GM12873 (cell line): ENCODE data around the gene ANKRD33B.
A peak's percentile ranks its signal among the peaks of the same experiment; 100 is the strongest.

Experiments used
- CTCF ChIP-seq: IDR thresholded peaks from 2 replicates; pipeline ENCODE4 v1.5.1; 2012; ENCODE audit warnings: low read depth, mild to moderate bottlenecking, moderate library complexity, low read length, control low read depth; ENCODE audit not compliant: insufficient read depth; ENCODE audit errors: missing control alignments

Gene ANKRD33B

DNA sequence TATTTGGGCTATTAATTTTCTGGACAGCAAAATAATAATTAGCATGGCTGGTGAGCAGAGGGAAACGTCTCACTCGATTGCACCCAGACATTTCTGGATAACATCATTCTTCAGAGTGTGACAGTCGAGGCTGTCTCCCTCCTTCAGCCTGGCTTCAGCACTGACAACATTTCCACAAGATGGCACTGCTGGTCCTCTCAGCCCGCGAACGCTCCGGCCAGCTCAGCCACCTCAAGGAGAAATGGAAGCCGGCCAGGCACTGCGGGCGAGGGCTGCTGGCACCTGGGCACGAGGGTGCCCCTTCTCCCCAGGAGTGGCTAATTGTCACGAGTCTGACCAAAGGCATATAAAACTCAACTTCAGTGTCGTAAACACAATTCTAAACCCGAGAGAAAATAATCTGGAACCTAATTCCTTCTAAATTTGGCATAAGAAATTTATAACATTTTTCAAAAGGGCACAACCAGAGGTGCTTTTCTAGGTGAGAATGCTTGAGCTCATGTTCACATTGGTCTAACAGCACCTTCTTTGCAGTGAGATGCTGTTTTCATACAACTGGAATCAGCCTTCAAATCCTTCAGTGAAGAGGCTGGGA is 131.3 kb downstream of the ANKRD33B start:
- peak; percentile 76 for TF ChIP-seq CTCF

- no peak for TF ChIP-seq CTCF
Observed at GRCh38 chr5:10695759-10696543, 132.1 kb downstream of the ANKRD33B start.

GRCh38 chr5:10699281-10699874 is 135.5 kb downstream of the ANKRD33B start:
- TF ChIP-seq CTCF: no peak

DNA sequence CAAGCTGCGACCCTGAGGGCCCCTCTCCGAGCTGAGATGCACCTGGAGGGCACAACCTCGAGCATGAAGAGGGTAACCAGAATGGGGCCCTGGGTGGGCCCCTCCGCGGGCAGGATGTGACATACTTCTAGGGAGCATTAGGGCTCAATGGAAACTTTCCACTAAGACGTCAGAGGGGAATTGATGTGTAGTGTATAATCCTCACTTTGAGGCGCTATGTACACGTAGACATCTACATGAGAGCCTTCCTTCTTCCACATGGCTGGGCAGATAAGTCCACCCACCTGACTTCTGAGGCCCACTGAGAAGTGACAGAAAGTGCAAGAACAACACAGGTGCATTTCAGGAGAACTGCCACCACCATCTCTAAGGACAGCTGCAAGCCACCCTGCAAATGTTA is 136.1 kb downstream of the ANKRD33B start:
- no peak for TF ChIP-seq CTCF

GRCh38 chr5:10700516-10700915 is 136.6 kb downstream of the ANKRD33B start:
- TF ChIP-seq CTCF: no peak

DNA sequence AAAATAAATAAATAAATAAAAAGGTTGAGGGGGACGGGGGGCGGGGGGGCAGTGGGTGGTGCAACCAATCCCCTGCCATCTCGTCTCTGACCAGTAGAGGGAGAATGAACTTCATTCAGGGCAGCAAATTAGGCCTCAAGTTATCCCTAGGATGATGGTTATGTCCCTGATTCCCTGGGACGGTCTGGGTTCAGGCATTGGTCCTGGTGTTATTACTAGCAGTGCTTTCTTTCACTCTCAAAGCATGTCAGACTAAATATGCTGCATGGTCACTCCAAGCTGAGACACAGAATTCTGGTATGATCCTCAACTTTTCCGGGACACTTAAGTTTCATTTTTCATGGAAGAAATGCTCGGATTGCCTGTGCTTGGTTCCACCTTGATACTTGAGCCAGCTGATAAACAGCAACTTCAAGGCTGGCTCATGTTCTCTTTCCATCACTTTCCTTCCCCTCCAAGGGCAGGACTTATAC is 137.7 kb downstream of the ANKRD33B start:
- peak; percentile 74 for TF ChIP-seq CTCF

GRCh38 chr5:10702040-10702629 is 138.3 kb downstream of the ANKRD33B start:
- no peak for TF ChIP-seq CTCF
